K562 (cell line): ENCODE measurements around the gene TDG. TPM values are rescaled to one million over a fixed set of nuclear protein-coding genes. Genes with fewer than 3 reads are reported as not detected.

Experiments used
- ATAC-seq: fragments of 200-7000 bp; cut with Tn5 transposase; 3 replicates; pipeline ENCODE4 v1.9.1; 2020; ENCODE audit warnings: moderate library complexity
- BruUV-seq: library from RNA; stranded (reverse); fragments of 400-500 nt; replicated peaks from 2 replicates; lab custom pipeline; 2021; lab: Mats Ljungman, UMichigan
- CTCF ChIA-PET: fragments of 300-600 bp; formaldehyde crosslinking; extraction: SDS; loops from one replicate; lab custom pipeline; 2021; ENCODE audit warnings: low intra/inter-chr PET ratio; lab: Yijun Ruan, JAX
- POLR2A ChIA-PET: fragments of 300-600, 350-650 bp; sonication (Branson Sonifier 250); formaldehyde crosslinking; extraction: SDS; loops from one replicate; lab custom pipeline; 2021; ENCODE audit warnings: antibody characterized with exemption, inconsistent platforms; lab: Yijun Ruan, JAX
- DNase-seq, 4 experiments: peaks; one replicate each; pipeline versions ENCODE4 v3.0.0 to v3.0.0-alpha.2; 2011 to 2018; ENCODE audit warnings: low spot score in 3 of 4, mixed read lengths in 3 of 4; ENCODE audit errors: extremely low read depth in 1 of 4
- FAIRE-seq: peaks from 2 replicates; lab custom pipeline; 2011; peaks lifted over from hg19 to GRCh38; lab: Jason Lieb, UNC
- H2AFZ ChIP-seq: 2 replicates; pipeline ENCODE4 v1.6.0; 2011; ENCODE audit warnings: low read depth, low read length, control low read depth, inconsistent platforms
- H3K27ac ChIP-seq: fragments of 200-600 bp; 3 replicates; pipeline ENCODE4 v1.8.0; 2011; ENCODE audit warnings: low read depth, mild to moderate bottlenecking, control low read depth, inconsistent platforms, low read length, moderate library complexity, mixed read lengths; ENCODE audit errors: extremely low read depth
- H3K27me3 ChIP-seq, 2 experiments: fragments of 300-600 bp in 1 of 2; 2 replicates in 1 of 2; 3 replicates in 1 of 2; pipeline versions ENCODE4 v1.6.0 to v1.8.0; 2011; ENCODE audit warnings: inconsistent platforms in 2 of 2, low read length in 2 of 2, mild to moderate bottlenecking in 1 of 2, mixed read lengths in 1 of 2, moderate library complexity in 1 of 2; ENCODE audit not compliant: control insufficient read depth in 2 of 2, insufficient read depth in 2 of 2
- H3K36me3 ChIP-seq: fragments of 300-600 bp; 3 replicates; pipeline ENCODE4 v1.8.0; 2011; ENCODE audit warnings: mild to moderate bottlenecking, low read length, inconsistent platforms; ENCODE audit not compliant: control insufficient read depth, insufficient read depth
- H3K4me1 ChIP-seq, 2 experiments: fragments of 200-600 bp in 1 of 2; replicated peaks in 1 of 2; 2 replicates in 1 of 2; 3 replicates in 1 of 2; pipeline versions ENCODE4 v1.5.1 to v1.8.0; 2011; ENCODE audit warnings: inconsistent platforms in 2 of 2, low read length in 2 of 2, mild to moderate bottlenecking in 1 of 2, mixed read lengths in 1 of 2, moderate library complexity in 1 of 2; ENCODE audit not compliant: control insufficient read depth in 2 of 2, insufficient read depth in 2 of 2
- H3K4me2 ChIP-seq: 2 replicates; pipeline ENCODE4 v1.6.1; 2011; ENCODE audit warnings: low read length, control low read depth, inconsistent platforms, mixed read lengths; ENCODE audit not compliant: insufficient read depth
- H3K4me3 ChIP-seq: fragments of 200-600 bp; sonication (generic), shearing (Covaris generic); 2 replicates; pipeline ENCODE4 v1.5.1; 2016; ENCODE audit warnings: control low read depth, inconsistent platforms
- H3K79me2 ChIP-seq: fragments of 200-600 bp; 3 replicates; pipeline ENCODE4 v1.8.0; 2011; ENCODE audit warnings: low read length, inconsistent platforms; ENCODE audit not compliant: control insufficient read depth, insufficient read depth
- H3K9ac ChIP-seq, 2 experiments: 2 replicates each; pipeline versions ENCODE4 v1.6.0 to v1.6.1; 2011; ENCODE audit warnings: low read depth in 2 of 2, low read length in 2 of 2, control low read depth in 1 of 2, inconsistent platforms in 1 of 2, mild to moderate bottlenecking in 1 of 2, mixed read lengths in 1 of 2; ENCODE audit not compliant: insufficient read depth in 1 of 2
- H3K9me1 ChIP-seq: one replicate; pipeline ENCODE4 v1.6.0; 2011; ENCODE audit warnings: inconsistent platforms, mild to moderate bottlenecking, low read length, moderate library complexity; ENCODE audit not compliant: control insufficient read depth, insufficient read depth
- H3K9me3 ChIP-seq: replicated peaks from 2 replicates; pipeline ENCODE4 v1.5.1; 2011; ENCODE audit warnings: low read depth, low read length, inconsistent platforms; ENCODE audit not compliant: control insufficient read depth, insufficient read depth
- H4K20me1 ChIP-seq: replicated peaks from 2 replicates; pipeline ENCODE4 v1.6.1; 2011; ENCODE audit warnings: low read length, inconsistent platforms, mixed read lengths; ENCODE audit not compliant: control insufficient read depth, insufficient read depth
- CBX2 ChIP-seq: fragments of 200-600 bp; sonication (generic); IDR thresholded peaks from one replicate; pipeline ENCODE4 v1.6.1; 2012; ENCODE audit warnings: mild to moderate bottlenecking, low read length, inconsistent platforms; ENCODE audit not compliant: insufficient read depth, poor library complexity, severe bottlenecking
- DPF2 ChIP-seq: fragments of 450-650 bp; IDR thresholded peaks from 2 replicates; pipeline ENCODE4 v1.6.1; 2016
- EHMT2 ChIP-seq: fragments of 450-650 bp; IDR thresholded peaks from 2 replicates; pipeline ENCODE4 v1.6.1; 2018; ENCODE audit warnings: antibody characterized with exemption
- FOXP1 ChIP-seq: sonication (generic); formaldehyde crosslinking; IDR thresholded peaks from 2 replicates; pipeline ENCODE4 v1.8.0; 2022; ENCODE audit warnings: mild to moderate bottlenecking, missing genetic modification reagents
- NR2F6 ChIP-seq: fragments of 450-650 bp; formaldehyde crosslinking; IDR thresholded peaks from 2 replicates; pipeline ENCODE4 v1.4.0; 2020; ENCODE audit warnings: mild to moderate bottlenecking
- POLR2A ChIP-seq: fragments of 450-650 bp; conservative IDR thresholded peaks from 2 replicates; pipeline ENCODE4 v1.6.1; 2016
- RBM22 ChIP-seq: fragments of 200-400 bp; formaldehyde crosslinking; IDR thresholded peaks from 2 replicates; pipeline ENCODE4 v1.6.1; 2018; ENCODE audit warnings: low read length, low read depth; ENCODE audit not compliant: poor library complexity, severe bottlenecking
- SPI1 ChIP-seq: IDR thresholded peaks from 2 replicates; pipeline ENCODE4 v1.6.1; 2011; ENCODE audit warnings: low read depth, low read length, control low read depth, borderline replicate concordance
- XRCC5 ChIP-seq: fragments of 200-400 bp; formaldehyde crosslinking; IDR thresholded peaks from 2 replicates; pipeline ENCODE4 v1.6.1; 2017; ENCODE audit warnings: low read depth, mild to moderate bottlenecking, low read length
- WGBS: fragments of 100-300 bp; shearing (Covaris generic); methylation state at CpG from one replicate; pipeline ENCODE4 v1.1.6; 2016; ENCODE audit warnings: low coverage, mixed read lengths; ENCODE audit not compliant: insufficient coverage; ENCODE audit errors: missing lambda C conversion rate; 5-methylcytosine and 5-hydroxymethylcytosine counted together
- in situ Hi-C: fragments of 300-500 bp; cut with MboI; formaldehyde crosslinking; loops from 4 replicates; pipeline ENCODE4 v1.15.0; 2018; ENCODE audit warnings: inconsistent platforms, mixed read lengths
- intact Hi-C: fragments of 100-400 bp; cut with micrococcal nuclease; formaldehyde crosslinking; loops from 2 replicates; pipeline ENCODE4 v1.14.2; 2022
- polyA plus RNA-seq, 8 experiments: library from polyadenylated mRNA; depleted of rRNA in 4 of 8; stranded (reverse) in 5 of 8; unstranded in 3 of 8; fragments of >200 nt; fragmentation: Nextera tagmentation in 2 of 8; fragmentation: Illumina TruSeq in 1 of 8; extraction: Ambion mirVana in 2 of 8; extraction: Trizol in 1 of 8; gene quantifications; 2 replicates each; pipeline versions ENCODE4 v1.2.1 to v1.2.3, GENCODE V29; 2011 to 2014; ENCODE audit warnings: inconsistent platforms in 1 of 8, missing spikeins in 1 of 8
- total RNA-seq, 7 experiments: library from RNA; depleted of rRNA in 6 of 7; stranded (reverse); fragments of >200 nt in 6 of 7; fragmentation: Illumina TruSeq in 2 of 7; extraction: Trizol in 2 of 7; gene quantifications; 2 replicates each; pipeline versions ENCODE4 v1.2.1 to v1.2.3, GENCODE V29; 2011 to 2021; ENCODE audit warnings: low replicate concordance in 1 of 7
- TF ChIP-seq, protein P1 (sequence below): IDR thresholded peaks from 3 replicates; pipeline ENCODE4 v1.6.1; 2011; ENCODE audit warnings: borderline replicate concordance, mild to moderate bottlenecking; ENCODE audit not compliant: insufficient read length, insufficient read depth
- TF ChIP-seq, protein P2 (sequence below): fragments of 250-450 bp; sonication (Bioruptor Pico); IDR thresholded peaks from 2 replicates; pipeline ENCODE4 v1.4.0; 2020; ENCODE audit warnings: borderline replicate concordance
- TF ChIP-seq, protein P3 (sequence below): sonication (generic); formaldehyde crosslinking; IDR thresholded peaks from 2 replicates; pipeline ENCODE4 v1.8.1; 2023; ENCODE audit warnings: missing genetic modification reagents, mild to moderate bottlenecking, borderline replicate concordance

Gene TDG
- total and polyA plus RNA-seq, 9 of the 15 experiments (the other 6 are each of a cell fraction or from before 2014, with no cell fraction given): 37.6 to 77.2 (median 64.0) TPM

DNA sequence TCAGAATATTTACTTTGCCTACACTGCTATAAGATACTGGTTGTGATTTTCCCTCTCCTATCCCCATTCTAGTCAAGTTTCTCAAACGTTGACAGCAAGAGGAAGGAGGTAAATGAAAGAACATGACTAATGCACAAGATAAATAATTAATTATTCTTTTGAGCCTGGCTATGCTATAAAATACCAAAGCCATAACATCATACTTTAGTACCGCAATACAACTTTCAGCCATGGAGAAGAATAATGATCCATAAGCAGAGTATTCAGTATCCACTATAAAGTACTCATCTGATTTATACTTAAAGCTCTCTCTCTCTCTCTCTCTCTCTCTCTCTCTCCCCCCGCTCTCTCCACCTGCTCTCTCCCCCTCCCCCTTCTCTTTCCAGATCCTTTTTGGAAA, 41.3 kb downstream of the TDG start:
- no peak for FAIRE-seq

More for the DNA sequence above, 41.3 kb downstream of the TDG start:
- H3K27me3 ChIP-seq: 0 out of 5 replicates have a peak, but pooled peaks cover 0 to 6% of the 10 kb centered on the region in 2 experiments
- H3K27ac ChIP-seq: no peak overlapping the region
- H3K9me3 ChIP-seq: no peaks in the 10 kb centered on the region; the same call in 1 of the 2 replicates
- H3K9me1 ChIP-seq: no peaks in the 10 kb centered on the region
- no TSS peak for BruUV-seq
- no peaks in the 10 kb centered on the region for H4K20me1 ChIP-seq
- ATAC-seq (no peak), DNase-seq (no peak)
- intact Hi-C loops (no loop called here), in situ Hi-C loops (no loop called here)
- TF ChIP-seq, protein P1, sequence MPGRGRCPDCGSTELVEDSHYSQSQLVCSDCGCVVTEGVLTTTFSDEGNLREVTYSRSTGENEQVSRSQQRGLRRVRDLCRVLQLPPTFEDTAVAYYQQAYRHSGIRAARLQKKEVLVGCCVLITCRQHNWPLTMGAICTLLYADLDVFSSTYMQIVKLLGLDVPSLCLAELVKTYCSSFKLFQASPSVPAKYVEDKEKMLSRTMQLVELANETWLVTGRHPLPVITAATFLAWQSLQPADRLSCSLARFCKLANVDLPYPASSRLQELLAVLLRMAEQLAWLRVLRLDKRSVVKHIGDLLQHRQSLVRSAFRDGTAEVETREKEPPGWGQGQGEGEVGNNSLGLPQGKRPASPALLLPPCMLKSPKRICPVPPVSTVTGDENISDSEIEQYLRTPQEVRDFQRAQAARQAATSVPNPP: no peak
- TF ChIP-seq DPF2 (no peak), RBM22 (no peak), SPI1 (no peak), POLR2A (no peak), EHMT2 (no peak), CBX2 (no peak), FOXP1 (CRISPR knock-in tag) (no peak), NR2F6 (CRISPR knock-in tag) (no peak), XRCC5 (no peak)
- TF ChIP-seq, protein P2, sequence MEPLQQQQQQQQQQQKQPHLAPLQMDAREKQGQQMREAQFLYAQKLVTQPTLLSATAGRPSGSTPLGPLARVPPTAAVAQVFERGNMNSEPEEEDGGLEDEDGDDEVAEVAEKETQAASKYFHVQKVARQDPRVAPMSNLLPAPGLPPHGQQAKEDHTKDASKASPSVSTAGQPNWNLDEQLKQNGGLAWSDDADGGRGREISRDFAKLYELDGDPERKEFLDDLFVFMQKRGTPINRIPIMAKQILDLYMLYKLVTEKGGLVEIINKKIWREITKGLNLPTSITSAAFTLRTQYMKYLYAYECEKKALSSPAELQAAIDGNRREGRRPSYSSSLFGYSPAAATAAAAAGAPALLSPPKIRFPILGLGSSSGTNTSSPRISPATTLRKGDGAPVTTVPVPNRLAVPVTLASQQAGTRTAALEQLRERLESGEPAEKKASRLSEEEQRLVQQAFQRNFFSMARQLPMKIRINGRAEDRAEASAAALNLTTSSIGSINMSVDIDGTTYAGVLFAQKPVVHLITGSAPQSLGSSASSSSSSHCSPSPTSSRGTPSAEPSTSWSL (CRISPR knock-in tag): no peak
- TF ChIP-seq, protein P3, sequence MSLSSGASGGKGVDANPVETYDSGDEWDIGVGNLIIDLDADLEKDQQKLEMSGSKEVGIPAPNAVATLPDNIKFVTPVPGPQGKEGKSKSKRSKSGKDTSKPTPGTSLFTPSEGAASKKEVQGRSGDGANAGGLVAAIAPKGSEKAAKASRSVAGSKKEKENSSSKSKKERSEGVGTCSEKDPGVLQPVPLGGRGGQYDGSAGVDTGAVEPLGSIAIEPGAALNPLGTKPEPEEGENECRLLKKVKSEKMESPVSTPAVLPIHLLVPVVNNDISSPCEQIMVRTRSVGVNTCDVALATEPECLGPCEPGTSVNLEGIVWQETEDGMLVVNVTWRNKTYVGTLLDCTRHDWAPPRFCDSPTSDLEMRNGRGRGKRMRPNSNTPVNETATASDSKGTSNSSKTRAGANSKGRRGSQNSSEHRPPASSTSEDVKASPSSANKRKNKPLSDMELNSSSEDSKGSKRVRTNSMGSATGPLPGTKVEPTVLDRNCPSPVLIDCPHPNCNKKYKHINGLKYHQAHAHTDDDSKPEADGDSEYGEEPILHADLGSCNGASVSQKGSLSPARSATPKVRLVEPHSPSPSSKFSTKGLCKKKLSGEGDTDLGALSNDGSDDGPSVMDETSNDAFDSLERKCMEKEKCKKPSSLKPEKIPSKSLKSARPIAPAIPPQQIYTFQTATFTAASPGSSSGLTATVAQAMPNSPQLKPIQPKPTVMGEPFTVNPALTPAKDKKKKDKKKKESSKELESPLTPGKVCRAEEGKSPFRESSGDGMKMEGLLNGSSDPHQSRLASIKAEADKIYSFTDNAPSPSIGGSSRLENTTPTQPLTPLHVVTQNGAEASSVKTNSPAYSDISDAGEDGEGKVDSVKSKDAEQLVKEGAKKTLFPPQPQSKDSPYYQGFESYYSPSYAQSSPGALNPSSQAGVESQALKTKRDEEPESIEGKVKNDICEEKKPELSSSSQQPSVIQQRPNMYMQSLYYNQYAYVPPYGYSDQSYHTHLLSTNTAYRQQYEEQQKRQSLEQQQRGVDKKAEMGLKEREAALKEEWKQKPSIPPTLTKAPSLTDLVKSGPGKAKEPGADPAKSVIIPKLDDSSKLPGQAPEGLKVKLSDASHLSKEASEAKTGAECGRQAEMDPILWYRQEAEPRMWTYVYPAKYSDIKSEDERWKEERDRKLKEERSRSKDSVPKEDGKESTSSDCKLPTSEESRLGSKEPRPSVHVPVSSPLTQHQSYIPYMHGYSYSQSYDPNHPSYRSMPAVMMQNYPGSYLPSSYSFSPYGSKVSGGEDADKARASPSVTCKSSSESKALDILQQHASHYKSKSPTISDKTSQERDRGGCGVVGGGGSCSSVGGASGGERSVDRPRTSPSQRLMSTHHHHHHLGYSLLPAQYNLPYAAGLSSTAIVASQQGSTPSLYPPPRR: no peak
- peaks cover 0 to 12% of the 10 kb centered on the region in 2 experiments; a peak in 3 of 5 replicates for H3K4me1 ChIP-seq
- CTCF ChIA-PET: no interaction called here
- 41% methylated on average over 3 of the region's 3 CpGs for WGBS
- no peaks in the 10 kb centered on the region for H3K79me2 ChIP-seq
- H3K9ac ChIP-seq: no peak overlapping the region
- H3K4me2 ChIP-seq: no peak overlapping the region
- H3K4me3 ChIP-seq: no peak overlapping the region
- H3K36me3 ChIP-seq: no peaks in the 10 kb centered on the region
- H2AFZ ChIP-seq: no peak overlapping the region
- POLR2A ChIA-PET: no interaction called here
